Measurements from ENCODE around the gene TSNAX. TPM values are rescaled to one million over a fixed set of nuclear protein-coding genes. Genes with fewer than 3 reads are reported as not detected.

Gene TSNAX
- total RNA-seq, 1 experiment from 2014 or later = 34.8 TPM

- DNase-seq (ENCODE audit: low read depth) = no peak
Measured at GRCh38 chr1:231601824-231602672, 73.6 kb downstream of the TSNAX start.

DNA sequence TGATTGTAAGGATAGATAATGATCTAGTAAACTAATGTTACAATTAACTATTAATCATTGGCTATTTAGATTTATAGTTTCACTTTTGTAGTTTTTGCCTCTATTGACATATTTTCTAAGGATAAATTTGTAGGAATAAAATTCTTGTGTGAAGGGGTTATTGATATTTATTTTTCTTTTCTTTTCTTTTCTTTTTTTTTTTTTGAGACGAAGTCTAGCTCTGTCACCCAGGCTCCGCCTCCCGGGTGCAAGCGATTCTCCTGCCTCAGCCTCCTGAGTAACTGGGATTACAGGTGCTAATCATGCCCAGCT is 74.2 kb downstream of the TSNAX start:
- no peak for DNase-seq (ENCODE audit: low read depth)

- peak; percentile 50 for DNase-seq (ENCODE audit: low read depth)
Measured at GRCh38 chr1:231603598-231604275, 75.3 kb downstream of the TSNAX start.

GRCh38 chr1:231604276-231604621 is 75.8 kb downstream of the TSNAX start:
- DNase-seq (ENCODE audit: low read depth) = no peak

GRCh38 chr1:231605149-231606100 is 77.0 kb downstream of the TSNAX start:
- DNase-seq (ENCODE audit: low read depth) = no peak

DNA sequence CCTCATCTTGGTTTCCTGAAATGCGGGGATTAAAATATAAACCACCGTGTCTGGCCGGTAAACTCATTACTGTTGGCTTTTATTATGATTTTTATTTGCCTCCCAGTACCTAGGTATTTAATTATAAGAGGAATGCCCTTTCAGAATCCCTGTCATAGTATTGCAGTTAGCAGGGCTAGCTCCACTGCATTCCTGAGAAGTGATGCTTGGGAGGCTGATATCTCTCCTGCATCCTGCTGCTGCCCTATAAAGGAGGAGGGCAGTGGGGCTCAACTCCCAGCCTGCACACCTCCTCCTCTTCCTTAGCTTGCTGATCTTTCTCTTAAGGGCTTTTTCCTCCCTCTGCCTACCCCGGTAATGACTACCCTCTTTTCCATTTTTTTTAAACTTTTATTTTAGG is 78.2 kb downstream of the TSNAX start:
- peak; percentile 42 for DNase-seq (ENCODE audit: low read depth)

DNA sequence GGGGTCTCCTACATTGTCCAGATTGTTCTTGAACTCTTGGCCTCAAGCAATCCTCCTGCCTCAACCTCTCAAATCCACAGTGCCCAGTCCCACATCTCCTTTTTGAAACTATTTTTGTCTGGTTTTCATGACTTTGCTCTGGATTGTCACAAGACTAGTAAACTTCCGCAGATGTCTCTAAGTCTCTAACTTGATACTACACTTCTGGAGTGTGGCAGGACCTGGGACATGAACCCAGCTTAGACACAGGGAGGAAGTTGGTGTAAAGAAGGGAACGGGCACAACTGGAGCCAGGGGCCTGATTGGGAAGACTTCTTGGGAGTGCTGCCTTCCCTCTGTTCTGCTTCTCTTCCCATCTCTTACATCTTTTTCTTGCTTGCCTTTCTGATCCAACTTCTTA is 81.9 kb downstream of the TSNAX start:
- DNase-seq (ENCODE audit: low read depth) = no peak

GRCh38 chr1:231611111-231611510 is 82.6 kb downstream of the TSNAX start:
- no peak for DNase-seq (ENCODE audit: low read depth)

DNA sequence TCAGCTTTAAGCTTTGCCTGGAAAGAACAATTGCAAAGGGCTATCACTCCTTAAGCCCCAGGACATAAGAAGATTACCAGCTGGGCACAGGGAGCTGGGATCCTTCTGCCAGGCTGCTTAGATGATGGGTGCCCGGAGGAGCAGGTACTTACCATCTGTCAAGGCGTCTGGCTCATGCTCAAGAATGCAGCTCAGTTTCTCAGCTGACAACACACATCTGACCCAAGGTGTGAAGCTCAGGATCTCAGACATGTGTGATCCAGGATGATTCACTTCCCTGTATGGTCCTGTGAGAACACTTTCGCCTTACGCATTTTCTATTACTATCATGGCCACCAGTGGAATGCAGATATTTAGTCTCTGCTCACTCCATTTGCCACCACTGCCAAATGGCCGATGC is 83.4 kb downstream of the TSNAX start:
- peak; percentile 21 for DNase-seq (ENCODE audit: low read depth)

- DNase-seq (ENCODE audit: low read depth) = no peak
Measured at GRCh38 chr1:231612393-231613089, 84.1 kb downstream of the TSNAX start.

DNA sequence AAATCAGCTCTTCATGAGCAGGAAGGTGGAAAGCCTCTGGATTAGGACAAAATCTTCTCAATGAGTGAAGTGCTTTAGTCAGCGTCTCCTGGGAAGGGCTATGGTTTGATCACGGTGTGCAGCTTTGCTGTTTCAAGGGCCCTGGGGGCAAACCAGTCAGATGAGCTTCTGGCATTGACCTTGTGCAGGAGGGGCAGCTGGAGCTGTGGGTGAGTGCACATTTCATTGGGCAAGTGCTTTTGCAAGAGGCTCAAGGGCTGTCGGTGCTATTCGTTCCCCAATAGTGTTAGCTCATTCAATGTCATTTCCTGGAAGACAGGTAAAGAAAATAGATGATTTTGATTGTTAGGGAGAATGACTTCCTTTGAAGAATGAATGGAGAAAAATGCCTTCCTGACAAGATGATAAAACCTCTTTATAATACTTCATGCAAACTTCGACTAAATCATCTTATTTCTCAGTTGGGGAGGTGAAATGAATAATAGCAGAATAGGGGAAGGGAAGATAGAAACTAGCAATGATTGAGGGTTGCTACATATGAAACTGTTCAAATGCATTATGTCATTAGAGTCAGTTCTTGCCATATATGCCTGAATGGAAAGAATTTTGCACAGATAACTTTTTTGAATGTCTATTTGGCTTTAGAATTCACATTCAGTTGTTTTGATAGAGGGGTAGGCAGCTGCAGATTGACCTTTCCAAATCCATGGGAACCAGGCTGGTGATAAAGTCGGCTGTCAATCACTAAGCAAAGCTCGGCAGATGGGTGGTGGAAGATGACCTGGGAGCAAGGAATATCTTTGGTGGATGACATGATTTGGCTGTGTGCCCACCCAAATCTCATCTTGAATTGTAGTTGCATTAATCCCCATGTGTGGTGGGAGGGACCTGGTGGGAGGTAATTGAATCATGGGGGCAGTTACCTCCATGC is 85.2 kb downstream of the TSNAX start:
- DNase-seq (ENCODE audit: low read depth) = no peak

Other genes with a start within 250 kb of the TSNAX start
- gene EXOC8, start 190.8 kb upstream of the TSNAX start, total RNA-seq (2014; rRNA removed; shearing (Covaris generic)) = 7.3 and 7.4 TPM in 2 replicates
- 8.6 TPM in 2 replicates for gene SPRTN, start 190.4 kb upstream of the TSNAX start, total RNA-seq (2014; rRNA removed; shearing (Covaris generic))
- 24.9 and 25.8 TPM in 2 replicates for gene EGLN1, start 106.4 kb upstream of the TSNAX start, total RNA-seq (2014; rRNA removed; shearing (Covaris generic))
- 5.2 and 5.5 TPM in 2 replicates for gene DISC1, start 98.1 kb downstream of the TSNAX start, total RNA-seq (2014; rRNA removed; shearing (Covaris generic))